Left ventricle myocardium superior (tissue), 1 donor: ENCODE measurements around the gene PLCG1. TPM values are rescaled to one million over a fixed set of nuclear protein-coding genes. Genes with fewer than 3 reads are reported as not detected.
A peak's percentile ranks its signal among the peaks of the same experiment; 100 is the strongest.

Experiments used
- ATAC-seq: fragments of 200-7000 bp; cut with Tn5 transposase; one replicate; pipeline ENCODE4 v1.9.1; 2020; ENCODE audit warnings: mild to moderate bottlenecking, moderate library complexity
- DNase-seq: peaks from one replicate; pipeline ENCODE4 v3.0.0-alpha.2; 2020
- intact Hi-C: fragments of 100-400 bp; cut with micrococcal nuclease; formaldehyde crosslinking; loops from one replicate; pipeline ENCODE4 v1.11.0; 2022
- total RNA-seq: library from RNA; stranded (reverse); fragmentation: NEBNext Ultra II Directional; extraction: Animal tissue kit (Norgen Biotek cat#: 25700); gene quantifications from one replicate; pipeline ENCODE4 v1.2.1, GENCODE V29; 2021
- donor health status: DM: no; HTN: yes; CAD: no; lungs with severe emphysema.

The PLCG1 gene
- total RNA-seq, 1 donor from 2014 or later, result 56.5 TPM

DNA sequence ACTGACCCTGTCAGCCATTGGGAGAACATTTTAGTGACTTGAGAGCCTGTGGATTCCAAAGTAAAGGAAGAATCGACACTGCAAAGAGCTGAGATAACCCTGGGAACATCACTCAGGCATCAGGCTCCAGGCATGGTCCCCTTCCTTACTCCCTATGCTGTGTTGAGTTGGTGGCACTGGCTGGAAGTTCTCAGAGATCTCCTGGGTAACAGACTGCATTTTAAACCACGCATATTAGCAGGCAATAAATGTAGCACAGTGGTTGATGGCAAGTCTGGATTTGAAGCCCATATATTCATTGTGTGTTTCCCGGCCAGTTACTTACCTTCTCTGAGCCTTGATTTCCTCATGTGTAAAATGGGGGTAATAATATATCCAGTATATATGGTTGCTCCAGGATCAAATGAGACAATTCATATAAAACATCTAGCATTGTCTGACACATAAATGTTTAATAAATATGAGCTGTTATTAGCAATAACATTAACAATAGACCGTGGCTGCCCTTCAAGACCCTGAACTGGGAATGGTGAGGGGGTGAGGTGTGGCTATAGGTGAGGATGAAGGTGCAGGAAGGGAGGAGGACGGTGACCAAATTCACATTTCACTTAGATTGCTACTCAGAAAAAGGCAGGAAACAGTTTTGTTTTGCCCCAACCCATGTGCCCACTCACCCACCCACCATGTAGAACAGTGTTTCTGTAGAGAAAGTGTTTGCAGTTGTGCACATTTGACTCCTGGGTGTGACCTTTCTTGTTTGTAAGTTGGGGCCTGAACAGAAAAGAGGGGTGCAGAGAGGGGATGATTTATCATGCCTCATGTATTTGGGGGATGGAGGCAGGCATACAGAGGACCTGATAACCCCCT, 2.1 kb downstream of the PLCG1 start:
- ATAC-seq (no peak), DNase-seq (no peak)
- intact Hi-C loops, result no loop called here

DNA sequence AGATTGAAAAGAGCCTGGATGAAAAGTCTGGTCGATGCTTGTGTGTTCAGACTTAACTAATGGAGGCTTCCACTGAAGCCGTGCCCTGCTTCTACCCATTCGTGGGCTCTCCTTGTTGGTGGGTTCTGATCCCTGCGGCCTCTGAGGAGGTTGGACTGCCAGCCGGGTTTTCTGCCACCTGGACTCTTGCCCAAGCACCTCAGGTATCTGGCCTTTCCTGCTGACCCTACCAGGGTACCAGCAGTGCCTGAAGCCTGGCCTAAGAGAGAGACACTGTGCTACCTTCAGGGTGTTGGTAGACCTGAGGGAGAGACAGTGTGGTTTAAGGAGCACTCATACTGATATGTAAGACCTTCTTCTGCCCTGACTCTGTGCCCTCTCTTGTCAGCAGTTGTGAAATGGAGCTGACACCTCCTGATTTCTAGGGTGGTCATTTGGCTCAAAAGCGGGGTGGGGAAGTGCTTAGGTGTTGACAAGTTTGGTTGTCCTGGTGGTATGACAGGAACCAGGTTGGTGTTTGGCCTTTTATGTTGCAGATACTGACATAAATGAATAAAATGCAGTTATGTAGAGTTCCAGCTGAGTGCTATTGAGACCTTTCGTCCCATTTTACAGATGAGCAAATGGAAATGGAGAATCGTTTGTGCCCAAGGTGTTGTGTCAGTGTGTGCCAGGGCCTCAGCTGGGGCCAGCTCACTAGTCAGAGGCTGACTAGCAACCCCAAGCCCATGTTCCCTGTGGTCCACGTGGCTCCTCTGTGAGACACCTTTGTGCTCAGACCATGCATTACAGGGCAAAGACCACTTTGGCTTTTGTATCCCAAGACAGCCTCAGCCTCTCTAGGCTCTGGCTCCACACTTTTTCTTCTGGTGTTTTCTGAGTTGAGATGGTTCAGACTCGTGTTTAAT, 3.1 kb downstream of the PLCG1 start:
- intact Hi-C loops, result no loop called here
- no peak for ATAC-seq
- DNase-seq, result no peak

DNA sequence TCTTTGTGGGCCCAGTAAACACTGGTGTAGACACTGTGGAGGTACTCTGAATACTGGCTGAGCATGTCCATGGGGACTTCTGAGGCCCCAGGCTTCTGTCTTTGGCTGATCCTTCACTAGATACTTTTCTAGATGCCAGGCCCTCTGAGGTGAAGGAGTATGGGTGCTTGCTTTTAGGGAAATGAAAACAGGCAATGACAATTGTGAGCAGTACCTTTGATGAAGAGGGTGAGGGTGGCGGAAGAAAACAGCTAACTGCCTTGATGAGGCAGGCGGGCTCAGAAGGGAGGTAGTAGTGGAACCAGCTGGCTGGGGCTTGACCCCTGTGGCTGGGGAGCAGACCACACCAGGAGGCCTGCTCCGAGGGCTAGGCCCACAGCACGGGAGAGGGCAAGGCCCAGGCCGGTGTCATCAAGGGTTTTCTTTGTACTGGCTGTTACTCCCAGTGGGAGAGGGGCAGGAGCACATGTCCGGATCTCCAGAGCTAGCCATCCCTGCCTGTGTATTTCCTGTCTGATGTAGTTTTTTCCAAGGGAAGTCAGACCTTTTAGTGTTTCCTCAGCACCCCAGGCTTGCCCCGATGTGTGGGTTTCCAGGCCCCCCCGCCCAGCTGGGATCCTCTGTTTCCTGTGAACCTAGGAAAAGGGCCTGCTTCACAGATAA, 3.9 kb downstream of the PLCG1 start:
- intact Hi-C loops, result no loop called here
- peak; percentile 4 for ATAC-seq
- DNase-seq, result peak; percentile 63

DNA sequence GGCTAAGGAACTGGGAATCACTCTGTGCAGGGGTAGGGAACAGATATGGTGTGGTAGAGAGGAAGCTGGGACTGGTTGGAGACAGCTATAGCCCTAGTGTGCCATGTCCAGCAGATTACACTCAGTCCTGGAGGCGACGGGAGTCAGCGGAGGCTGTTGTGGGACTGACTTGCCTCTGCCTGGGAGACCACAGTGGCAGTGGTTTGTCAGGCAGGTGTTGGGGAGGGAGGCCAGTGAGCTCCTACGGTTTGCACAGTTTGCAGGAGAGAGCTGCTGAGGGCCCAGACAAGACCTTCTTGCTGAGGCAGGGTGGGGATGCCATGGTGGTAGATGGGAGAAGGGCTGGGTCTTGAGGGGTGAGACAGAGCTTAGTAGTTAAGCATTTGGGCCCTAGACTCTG, 4.9 kb downstream of the PLCG1 start:
- intact Hi-C loops, result no loop called here
- DNase-seq, result no peak
- ATAC-seq, result no peak

DNA sequence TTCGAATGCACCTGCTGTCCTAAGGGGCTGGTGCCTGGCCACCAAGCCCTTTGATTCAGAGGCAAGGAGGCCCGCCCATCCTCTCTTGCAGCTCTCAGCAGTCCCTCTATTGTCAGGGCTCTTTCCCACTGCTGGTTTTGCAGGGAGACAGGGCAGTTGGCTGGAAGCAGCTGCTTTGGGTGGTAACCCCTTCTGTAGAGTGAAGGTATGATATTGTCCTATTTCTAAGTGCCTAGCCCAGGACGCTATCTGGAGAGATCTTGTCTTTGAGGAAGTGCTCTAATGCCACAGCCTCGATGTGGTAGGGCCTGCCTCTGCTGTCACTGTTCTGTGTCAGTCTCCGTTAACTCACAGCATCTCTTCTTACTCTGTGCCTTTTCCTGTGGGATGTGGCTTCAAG, 5.6 kb downstream of the PLCG1 start:
- DNase-seq (no peak), ATAC-seq (no peak)
- intact Hi-C loops, result no loop called here

DNA sequence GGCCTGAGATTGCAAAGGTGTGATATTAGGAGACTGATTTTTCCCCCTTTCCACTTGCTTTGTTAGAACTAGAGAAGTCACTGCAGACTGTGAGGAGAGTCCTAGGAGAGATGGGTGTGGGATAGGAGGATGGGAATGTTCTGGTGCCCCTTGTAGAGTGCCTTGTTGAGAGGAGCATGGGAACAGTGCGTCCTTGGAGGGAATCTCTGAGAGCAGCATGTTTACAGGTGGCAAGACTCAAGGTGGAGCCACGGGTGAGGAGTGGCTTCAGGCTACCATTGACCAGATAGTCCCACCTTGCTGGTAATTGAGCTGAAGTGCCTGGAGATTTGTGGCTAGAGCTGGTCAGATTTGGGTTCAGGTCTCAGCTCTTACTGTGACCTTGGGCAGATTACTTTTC, 6.0 kb downstream of the PLCG1 start:
- intact Hi-C loops, result no loop called here
- ATAC-seq, result no peak
- DNase-seq, result no peak

DNA sequence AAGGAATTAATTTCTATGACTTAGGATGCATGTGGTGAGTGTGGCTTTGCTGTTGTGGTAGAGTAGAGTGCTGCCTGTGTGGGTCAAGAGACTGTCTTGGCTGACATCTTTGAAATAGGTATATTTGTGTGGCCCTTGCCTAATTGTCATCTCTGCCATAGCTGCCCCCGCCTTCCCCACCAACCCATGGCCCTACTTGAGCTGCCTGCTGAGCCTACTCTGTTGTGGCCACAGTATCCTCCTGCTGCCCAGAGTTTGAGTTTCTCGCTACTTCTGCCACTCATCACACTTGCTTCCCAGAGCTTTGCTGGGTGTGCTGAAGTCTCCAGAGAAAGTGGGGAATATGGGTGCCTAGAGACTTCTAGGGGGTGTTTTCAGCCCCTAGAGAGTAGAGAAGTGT, 8.0 kb downstream of the PLCG1 start:
- no peak for ATAC-seq
- intact Hi-C loops, result no loop called here
- no peak for DNase-seq

DNA sequence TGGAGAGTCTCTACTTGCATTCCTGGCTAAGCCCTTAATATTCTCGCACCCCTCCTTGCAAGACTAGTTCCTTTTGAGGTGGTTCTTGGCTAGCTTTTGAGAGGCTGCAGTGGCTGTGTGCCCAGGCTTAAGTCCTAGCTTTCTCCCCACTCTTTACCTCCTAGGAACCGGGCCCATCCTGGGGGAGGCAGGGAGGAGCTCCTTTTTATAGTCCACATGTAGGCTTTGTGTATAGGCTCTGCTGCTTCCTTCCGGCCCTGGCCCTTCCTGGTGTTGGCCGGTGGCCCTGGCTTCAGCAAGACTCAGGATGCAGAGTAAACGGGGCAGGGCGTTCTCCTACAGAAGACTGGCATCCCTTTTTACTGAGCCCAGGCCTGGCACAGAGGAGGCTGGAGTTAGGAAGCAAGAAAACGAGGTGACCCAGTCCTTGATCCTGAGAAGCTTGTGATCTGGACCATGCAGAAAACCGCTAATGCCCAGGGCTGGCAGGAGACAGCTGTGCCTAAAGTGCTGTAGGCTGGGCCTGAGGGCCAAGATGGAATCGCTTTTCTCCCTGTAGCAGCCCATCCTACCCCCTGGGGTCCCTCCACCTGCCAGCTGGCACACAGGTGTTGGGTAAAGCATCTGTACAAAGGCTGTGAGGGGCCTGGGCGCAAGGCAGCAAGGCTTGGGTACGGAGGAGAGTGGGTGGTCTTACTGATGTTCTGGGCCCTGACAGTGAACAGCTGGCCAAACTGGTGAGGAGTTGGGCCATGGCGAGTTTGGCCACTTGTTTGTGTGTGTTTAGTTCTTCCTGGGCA, 8.7 kb downstream of the PLCG1 start:
- DNase-seq (peak; percentile 63), ATAC-seq (peak; percentile 37)
- intact Hi-C loops, result no loop called here

DNA sequence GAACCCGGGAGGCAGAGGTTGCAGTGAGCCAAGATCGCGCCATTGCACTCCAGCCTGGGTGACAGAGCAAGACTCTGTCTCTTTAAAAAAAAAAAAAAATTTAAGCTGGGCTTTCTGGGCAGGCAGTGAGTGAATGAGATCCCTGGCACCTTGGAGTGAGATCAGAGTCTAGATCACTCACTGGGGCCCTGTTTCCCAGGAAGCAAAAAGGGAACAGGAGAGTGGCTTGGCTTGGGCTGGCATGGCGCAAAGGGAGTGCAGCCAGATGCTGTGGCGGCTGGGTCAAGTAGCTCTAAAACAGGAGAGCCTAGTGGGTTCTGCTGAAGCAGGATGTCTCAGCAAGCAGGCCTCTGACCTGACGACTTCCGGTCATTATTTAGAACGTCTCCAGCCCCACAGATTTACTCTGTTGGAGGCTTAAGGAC, 10.4 kb downstream of the PLCG1 start:
- DNase-seq (peak; percentile 64), ATAC-seq (peak; percentile 77)
- intact Hi-C loops, result no loop called here

DNA sequence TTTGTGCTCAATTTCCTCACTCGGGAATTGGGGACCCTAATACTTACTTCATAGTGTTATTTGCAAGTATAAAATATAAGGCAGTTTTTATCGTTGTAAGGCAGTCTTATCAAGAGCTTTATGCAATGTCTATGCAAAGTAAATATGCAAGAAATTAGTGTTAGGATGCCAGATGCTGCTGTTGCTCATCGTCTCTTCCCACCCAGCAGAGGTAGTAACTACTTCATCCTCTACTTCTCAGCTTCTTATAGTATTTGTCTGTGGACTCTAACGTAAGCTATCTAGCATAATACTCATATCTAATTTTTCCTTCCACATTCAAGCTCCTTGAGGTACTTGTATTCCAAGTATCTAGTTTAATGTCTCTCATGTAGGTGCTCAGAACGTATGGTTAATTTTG, 11.6 kb downstream of the PLCG1 start:
- ATAC-seq (no peak), DNase-seq (no peak)
- intact Hi-C loops, result no loop called here

DNA sequence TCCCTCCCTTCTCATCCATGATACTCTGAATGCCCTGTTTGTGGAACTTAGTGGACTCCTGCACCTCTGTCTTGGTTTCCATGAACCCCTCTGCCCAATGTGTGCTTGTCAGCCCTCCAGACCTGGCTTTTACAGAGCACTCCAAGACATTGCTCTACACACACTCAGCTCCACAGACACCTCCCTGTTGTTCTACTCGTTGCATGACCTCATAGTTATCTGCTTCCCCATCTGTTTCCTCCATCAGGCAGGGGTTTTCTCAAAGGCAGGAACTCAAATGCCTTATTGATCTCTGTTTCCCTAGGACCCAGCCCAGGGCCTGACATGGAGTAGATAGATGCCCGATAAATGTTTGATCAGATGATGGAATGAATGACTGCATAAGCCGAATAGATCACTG, 13.3 kb downstream of the PLCG1 start:
- DNase-seq, result no peak
- ATAC-seq, result peak; percentile 4
- intact Hi-C loops, result no loop called here

DNA sequence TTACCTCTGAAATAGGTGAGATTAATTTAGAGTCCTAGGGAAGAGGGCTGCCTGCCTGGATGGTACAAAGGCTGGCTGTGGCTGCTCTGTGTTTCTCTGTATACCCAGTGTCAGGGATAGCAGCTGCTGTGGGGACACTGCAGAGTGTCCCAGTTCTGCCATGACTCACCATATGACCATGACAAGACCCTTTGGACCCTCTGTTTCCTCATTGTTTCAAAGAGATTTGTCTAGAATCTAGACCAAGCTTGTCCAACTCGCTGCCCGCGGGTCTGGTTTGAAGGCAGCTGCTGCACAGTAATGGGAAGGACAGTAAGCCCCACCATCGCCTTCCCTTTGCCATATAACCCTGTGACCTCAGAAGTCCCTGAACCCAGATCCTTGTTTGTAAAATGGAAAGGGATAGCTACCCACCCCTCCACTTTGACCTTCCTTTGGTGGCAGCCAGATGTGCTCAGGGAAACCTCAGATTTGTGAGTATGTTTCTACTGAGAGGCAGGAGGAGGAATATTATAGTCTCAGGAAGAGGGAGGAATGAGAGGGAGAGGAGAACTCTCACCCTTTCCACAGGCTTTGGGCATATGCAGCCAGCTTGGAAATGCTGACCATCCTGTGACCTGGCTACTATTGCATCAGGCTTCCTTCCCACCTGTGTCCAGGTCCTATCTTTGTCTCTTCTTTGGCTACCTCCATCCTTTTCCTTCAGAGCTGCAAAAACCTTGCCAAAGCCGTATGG, 14.0 kb downstream of the PLCG1 start:
- peak; percentile 19 for DNase-seq
- intact Hi-C loops, result no loop called here
- no peak for ATAC-seq

DNA sequence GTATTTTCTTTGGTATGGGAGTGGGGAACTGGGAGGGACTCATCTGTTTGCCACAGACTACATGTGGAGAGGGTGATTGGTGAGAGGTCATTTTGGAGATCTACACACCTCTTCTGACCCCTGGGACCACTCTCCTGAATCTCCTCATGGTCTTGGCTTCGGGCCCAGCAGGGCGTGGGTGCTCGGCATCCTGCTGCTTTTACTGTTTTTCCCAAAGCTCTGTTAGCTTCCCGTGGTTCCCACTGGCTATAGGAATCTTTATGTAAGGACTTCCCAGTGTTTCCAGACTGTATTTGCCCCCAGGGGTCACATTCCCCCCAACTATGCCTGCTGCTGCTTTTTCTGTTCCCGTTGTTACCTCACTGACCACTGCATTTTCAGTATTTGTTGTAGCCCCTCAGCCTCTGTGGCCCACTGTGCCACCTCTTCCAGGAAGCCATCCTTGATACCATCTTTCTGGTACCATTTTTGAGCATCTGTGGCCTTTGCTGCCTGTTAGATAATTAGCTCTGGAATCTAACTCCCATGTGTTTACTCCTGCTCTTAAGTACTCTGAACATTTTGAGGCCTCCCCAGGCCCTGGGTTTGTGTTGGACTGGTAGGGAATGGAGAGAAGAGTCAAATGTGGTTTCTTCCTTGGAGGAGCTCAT, 14.9 kb downstream of the PLCG1 start:
- peak; percentile 42 for DNase-seq
- ATAC-seq, result no peak
- intact Hi-C loops, result no loop called here

DNA sequence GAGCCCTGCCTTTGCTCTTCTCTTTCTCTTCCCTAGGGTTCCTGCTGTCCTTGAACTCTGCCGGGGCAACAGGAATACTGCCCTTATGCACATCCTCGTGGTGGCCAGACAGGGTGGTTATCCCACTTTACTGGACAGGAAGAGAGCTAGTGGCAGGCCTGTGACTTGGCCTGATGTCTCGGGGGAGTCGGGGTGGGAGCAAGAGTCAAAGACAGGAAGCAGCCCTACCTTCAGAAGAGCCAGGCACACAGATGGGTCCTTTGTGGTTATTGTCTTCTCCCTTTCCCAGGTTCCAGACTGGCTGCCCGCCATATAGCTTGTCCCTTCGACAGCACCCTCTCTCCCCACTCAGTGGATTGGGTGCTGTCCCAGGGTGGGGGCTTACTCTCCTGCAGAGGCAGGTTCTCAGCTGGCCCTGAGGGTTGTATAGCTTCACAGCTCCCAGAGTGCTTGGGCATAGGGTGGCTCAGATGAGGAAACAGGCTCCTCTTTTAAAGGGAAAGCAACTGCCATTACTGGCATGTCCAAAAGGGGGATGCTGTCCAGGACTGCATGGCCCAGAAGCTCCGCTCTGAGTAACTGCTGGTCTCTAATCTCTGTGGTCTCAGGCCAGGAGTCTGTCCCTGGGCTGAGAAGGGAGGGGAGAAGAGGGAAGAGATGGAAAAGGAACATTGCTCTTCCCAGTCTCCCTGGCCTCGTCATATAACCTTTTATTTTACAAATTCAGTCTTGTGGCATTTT, 17.3 kb downstream of the PLCG1 start:
- intact Hi-C loops, result no loop called here

DNA sequence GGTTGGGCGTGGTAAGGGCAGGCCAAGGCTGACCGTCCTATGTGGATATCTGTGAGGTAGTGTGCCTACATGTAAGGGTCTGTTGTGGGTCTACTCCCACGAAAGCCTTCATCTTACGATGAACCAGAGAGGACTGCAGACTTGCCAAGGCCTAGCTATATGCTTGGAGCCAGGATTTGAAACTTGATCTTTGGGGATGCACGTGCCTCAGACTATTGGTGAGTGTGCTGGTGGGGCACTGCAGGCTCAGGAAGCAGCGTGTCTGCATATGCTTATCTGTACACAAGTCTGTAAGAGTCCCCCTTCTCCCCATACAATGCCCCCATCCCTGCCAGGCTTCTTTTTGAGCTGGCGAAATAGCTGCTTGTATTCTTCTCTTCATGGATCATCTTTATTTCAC, 17.9 kb downstream of the PLCG1 start:
- DNase-seq (no peak), ATAC-seq (no peak)
- intact Hi-C loops, result no loop called here

More for the DNA sequence above, 17.3 kb downstream of the PLCG1 start:
- DNase-seq (peak; percentile 46), ATAC-seq (peak; percentile 76)

DNA sequence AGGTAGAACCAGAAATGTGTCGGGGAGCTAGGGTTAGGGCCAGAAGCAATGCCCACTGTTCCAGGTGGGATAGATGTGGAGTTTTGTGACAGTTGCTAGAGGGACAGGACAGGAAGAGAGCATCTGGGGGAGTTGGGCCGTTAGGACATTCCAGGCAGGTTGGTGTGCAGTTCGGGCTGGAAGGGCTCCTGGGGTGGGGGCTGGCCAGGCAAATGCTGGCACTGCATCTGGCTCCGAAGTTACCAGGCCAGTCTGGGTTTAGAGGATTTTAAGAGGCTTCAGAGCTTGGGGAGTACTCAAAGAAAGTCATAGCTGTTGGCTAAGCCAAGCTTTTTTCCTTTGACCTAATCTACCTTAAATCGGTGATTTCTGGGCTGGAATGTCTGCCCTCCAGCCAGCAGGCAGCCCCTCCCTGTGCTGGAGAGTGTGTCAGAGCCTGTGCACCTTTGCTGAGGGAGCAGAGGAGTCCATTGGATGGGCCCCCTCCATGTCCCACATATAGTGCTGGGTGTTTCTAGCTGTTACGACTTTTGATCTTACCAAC, 20.8 kb downstream of the PLCG1 start:
- ATAC-seq (no peak), DNase-seq (no peak)
- intact Hi-C loops, result no loop called here

DNA sequence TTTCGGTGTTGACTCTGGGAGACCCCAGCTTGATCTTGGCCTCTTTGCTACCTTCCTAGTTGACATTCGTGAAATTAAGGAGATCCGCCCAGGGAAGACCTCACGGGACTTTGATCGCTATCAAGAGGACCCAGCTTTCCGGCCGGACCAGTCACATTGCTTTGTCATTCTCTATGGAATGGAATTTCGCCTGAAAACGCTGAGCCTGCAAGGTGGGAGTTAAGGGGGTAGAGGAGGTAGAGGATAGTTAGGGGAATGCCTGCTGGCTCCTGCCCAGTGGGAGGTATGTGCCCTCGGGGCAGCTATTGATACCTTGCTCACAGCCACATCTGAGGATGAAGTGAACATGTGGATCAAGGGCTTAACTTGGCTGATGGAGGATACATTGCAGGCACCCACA, 22.2 kb downstream of the PLCG1 start:
- DNase-seq (no peak), ATAC-seq (no peak)
- intact Hi-C loops, result no loop called here
